Sciatic nerve (tissue), 2 donors: Measurements from ENCODE around the gene RDX. TPM values are rescaled to one million over a fixed set of nuclear protein-coding genes. Genes with fewer than 3 reads are reported as not detected.
"Not testable (repeated sequence)": the region's sequence is repeated elsewhere in the genome, so short reads cannot be mapped to it uniquely, and the experiment has no call there.

Experiments
- ATAC-seq: fragments of 200-7000 bp; cut with Tn5 transposase; one replicate; pipeline ENCODE4 v1.9.1; 2020; ENCODE audit warnings: mild to moderate bottlenecking, moderate library complexity
- DNase-seq: peaks from one replicate; pipeline ENCODE4 v3.0.0-alpha.2; 2020; ENCODE audit warnings: low spot score
- intact Hi-C: fragments of 100-400 bp; cut with DNase I; formaldehyde crosslinking; loops from one replicate; pipeline ENCODE4 v1.14.2; 2022
- total RNA-seq: library from RNA; stranded (reverse); fragmentation: NEBNext Ultra II Directional; extraction: Animal tissue kit (Norgen Biotek cat#: 25700); gene quantifications from one replicate; pipeline ENCODE4 v1.2.1, GENCODE V29; 2021
- donor health status: DM: no; HTN: no; CAD: no.
- donor health status: DM: no; HTN: no; CAD: no.

RDX gene
- total RNA-seq, 1 donor from 2014 or later = 195 TPM

- intact Hi-C loops = no loop called here
- no peak for ATAC-seq
Measured at GRCh38 chr11:110308071-110308470, 11.7 kb upstream of the RDX start.

GRCh38 chr11:110306019-110306388 is 9.6 kb upstream of the RDX start:
- DNase-seq, intact Hi-C loops, ATAC-seq: not testable (repeated sequence)

More at GRCh38 chr11:110308071-110308470, 11.7 kb upstream of the RDX start:
- DNase-seq = no peak

GRCh38 chr11:110305169-110306018 is 9.0 kb upstream of the RDX start:
- DNase-seq = no peak
- intact Hi-C loops = no loop called here
- no peak for ATAC-seq

GRCh38 chr11:110303414-110303826 is 7.0 kb upstream of the RDX start:
- DNase-seq = no peak
- intact Hi-C loops = no loop called here
- no peak for ATAC-seq

- ATAC-seq (no peak), DNase-seq (no peak)
- intact Hi-C loops = no loop called here
Measured at GRCh38 chr11:110301577-110301976, 5.2 kb upstream of the RDX start.

GRCh38 chr11:110301032-110301431 is 4.6 kb upstream of the RDX start:
- intact Hi-C loops = no loop called here
- DNase-seq (no peak), ATAC-seq (no peak)

- no peak for ATAC-seq
- intact Hi-C loops = no loop called here
- DNase-seq = no peak
Measured at GRCh38 chr11:110299006-110299785, 2.8 kb upstream of the RDX start.

GRCh38 chr11:110298301-110298765 is 1.9 kb upstream of the RDX start:
- no peak for ATAC-seq
- no peak for DNase-seq
- intact Hi-C loops = no loop called here

- ATAC-seq = no peak
- DNase-seq = no peak
- intact Hi-C loops = no loop called here
Measured at GRCh38 chr11:110297726-110298300, 1.4 kb upstream of the RDX start.

- DNase-seq (no peak), ATAC-seq (no peak)
- intact Hi-C loops = no loop called here
Measured at GRCh38 chr11:110297076-110297725, 787 bp upstream of the RDX start.

GRCh38 chr11:110295531-110296225 is 736 bp downstream of the RDX start:
- intact Hi-C loops = no loop called here
- DNase-seq (peak; percentile 76), ATAC-seq (peak; percentile 71)

- no peak for ATAC-seq
- DNase-seq = no peak
- intact Hi-C loops = no loop called here
Measured at GRCh38 chr11:110295086-110295485, 1.3 kb downstream of the RDX start.

GRCh38 chr11:110294509-110294908 is 1.9 kb downstream of the RDX start:
- no peak for DNase-seq
- intact Hi-C loops = no loop called here
- ATAC-seq = no peak

GRCh38 chr11:110293389-110293788 is 3.0 kb downstream of the RDX start:
- intact Hi-C loops = no loop called here
- DNase-seq (no peak), ATAC-seq (no peak)

GRCh38 chr11:110292146-110292545 is 4.3 kb downstream of the RDX start:
- intact Hi-C loops, ATAC-seq, DNase-seq: not testable (repeated sequence)

GRCh38 chr11:110290591-110291334 is 5.7 kb downstream of the RDX start:
- intact Hi-C loops = no loop called here
- DNase-seq = no peak
- no peak for ATAC-seq

GRCh38 chr11:110289472-110289871 is 6.9 kb downstream of the RDX start:
- DNase-seq (no peak), ATAC-seq (no peak)
- intact Hi-C loops = no loop called here

GRCh38 chr11:110287537-110287936 is 8.9 kb downstream of the RDX start:
- ATAC-seq (no peak), DNase-seq (no peak)
- intact Hi-C loops = no loop called here
